Fibroblast of pulmonary artery (primary cell): ENCODE data around the gene RPS16.

Experiments
- DNase-seq: peaks from one replicate; pipeline ENCODE4 v3.0.0-alpha.2; 2010; ENCODE audit warnings: low read depth
- H3K4me3 ChIP-seq: replicated peaks from 2 replicates; pipeline ENCODE4 v1.5.1; 2011; ENCODE audit warnings: low read depth, mild to moderate bottlenecking, control low read depth, low read length, moderate library complexity
- TF ChIP-seq, protein P1 (sequence below): IDR thresholded peaks from 2 replicates; pipeline ENCODE4 v1.5.1; 2011; ENCODE audit warnings: mild to moderate bottlenecking, control low read depth, low read length, inconsistent platforms; ENCODE audit errors: missing control alignments

RPS16 gene

DNA sequence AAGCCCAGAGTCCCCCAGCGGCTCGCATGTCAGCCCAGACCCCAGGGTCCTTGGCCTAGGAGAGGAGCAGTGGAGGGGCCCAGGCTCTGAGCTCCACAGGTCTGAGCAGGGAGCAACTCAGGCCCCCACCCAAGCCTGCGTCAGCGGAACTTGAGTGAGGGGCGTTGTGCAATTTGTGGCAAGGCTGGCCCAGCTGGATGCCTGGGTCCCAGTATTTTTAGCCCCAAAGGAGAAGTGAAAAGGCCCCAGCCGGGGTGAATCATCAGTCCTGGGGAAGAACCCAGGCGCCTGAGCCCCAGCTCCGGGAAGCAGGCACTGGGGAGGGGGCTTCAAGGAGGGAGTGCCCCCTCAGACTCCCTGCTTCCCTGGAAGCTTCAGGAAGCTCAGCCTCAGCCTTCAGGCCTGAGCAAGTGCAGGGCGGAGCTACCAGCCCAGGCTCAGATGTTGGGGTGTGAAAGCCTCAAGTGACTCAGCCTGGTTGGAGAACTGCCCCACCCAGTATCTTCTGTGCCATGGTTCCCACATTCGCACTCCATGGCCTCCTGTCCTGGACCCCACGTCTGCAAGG, 37.4 kb downstream of the RPS16 start:
- peak; percentile 64 for DNase-seq
- TF ChIP-seq, protein P1, sequence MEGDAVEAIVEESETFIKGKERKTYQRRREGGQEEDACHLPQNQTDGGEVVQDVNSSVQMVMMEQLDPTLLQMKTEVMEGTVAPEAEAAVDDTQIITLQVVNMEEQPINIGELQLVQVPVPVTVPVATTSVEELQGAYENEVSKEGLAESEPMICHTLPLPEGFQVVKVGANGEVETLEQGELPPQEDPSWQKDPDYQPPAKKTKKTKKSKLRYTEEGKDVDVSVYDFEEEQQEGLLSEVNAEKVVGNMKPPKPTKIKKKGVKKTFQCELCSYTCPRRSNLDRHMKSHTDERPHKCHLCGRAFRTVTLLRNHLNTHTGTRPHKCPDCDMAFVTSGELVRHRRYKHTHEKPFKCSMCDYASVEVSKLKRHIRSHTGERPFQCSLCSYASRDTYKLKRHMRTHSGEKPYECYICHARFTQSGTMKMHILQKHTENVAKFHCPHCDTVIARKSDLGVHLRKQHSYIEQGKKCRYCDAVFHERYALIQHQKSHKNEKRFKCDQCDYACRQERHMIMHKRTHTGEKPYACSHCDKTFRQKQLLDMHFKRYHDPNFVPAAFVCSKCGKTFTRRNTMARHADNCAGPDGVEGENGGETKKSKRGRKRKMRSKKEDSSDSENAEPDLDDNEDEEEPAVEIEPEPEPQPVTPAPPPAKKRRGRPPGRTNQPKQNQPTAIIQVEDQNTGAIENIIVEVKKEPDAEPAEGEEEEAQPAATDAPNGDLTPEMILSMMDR = no peak
- H3K4me3 ChIP-seq = no peak overlapping the region

DNA sequence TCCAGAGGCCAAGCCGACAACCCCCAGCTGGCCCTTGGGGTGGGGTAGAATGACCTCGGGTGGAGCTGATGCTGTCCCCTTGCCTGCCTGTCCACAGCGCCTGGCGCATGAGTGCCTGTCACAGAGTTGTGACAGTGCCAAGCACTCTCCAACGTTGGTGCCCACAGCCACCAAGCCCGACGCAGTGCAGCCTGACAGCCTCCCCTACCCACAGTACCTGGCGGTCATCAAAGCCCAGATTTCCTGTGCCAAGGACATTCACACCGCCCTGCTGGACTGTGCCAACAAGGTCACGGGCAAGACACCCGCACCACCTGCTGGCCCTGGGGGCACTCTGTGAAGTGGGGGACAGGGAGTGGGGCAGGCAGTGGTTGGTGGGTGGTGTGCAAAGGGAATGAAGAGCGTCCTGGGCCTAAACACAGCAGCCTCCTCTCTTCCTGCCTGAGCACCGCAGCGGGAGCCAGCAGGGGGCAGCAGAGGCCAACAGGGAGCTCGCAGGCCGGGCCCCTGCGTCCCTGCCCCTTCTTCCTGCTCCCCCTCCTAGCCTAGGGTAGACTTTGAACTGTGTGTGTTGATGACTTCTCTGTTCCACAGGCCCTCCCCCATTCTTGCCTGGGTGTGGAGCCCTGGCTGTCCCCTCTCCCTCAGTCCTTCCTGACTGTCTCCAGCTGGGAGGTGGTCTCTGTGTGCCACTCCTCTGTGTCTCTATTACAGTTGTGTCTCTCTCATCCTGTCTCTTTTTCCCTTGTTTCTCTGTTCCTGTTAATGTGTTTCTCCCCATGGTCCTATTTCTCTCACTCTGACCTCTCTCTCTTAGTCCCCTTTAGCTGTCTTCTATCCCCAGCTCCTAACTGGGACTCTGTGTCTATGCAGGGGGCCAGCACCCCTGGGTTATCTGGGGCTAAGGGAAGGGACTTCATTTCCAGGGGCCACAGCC, 38.1 kb downstream of the RPS16 start:
- peak; percentile 87 for DNase-seq
- TF ChIP-seq, protein P1 = peak; percentile 94
- H3K4me3 ChIP-seq = no peak overlapping the region

DNA sequence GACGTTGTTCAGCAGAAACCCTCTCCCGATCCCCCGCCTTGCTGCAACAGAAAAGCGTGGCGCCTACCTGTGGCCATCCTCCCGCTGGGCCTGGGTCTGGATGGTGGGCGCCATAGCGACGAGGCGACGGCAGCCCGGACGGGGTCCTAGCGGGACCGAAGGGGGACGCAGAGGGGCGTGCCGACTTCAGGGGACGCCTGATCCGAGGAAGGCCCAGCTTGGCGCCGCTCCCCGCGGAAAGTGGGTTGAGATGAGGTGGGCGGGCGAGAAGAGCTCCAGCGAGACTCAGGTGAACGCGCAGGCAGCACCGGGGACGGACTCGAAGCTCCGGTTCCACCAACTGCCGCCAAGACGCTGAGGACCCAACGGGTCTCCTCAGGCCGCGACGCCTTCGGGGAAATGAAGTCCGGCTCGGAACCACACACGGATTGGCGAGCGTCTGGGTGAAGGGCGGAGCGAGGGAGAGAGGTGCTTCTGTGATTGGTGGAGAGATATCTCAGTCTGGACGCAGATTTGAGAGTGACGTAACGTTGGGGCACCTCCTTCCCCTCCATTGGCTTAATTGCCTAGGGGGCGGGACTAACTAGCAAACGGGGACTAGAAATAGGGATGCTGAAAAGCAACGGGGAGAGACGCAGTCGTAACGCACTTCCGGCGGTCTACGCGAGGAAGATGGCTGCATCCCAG, 44.9 kb downstream of the RPS16 start, which contains the start of the genes MED29 and PAF1:
Gene MED29 (plus strand): TSS at position 628 of the 687 bp plus-strand sequence. CDS start 45 bp downstream, at position 673.
Gene PAF1 (minus strand): TSS at position 356 of the 687 bp plus-strand sequence. CDS start 242 bp downstream, at position 114.
- H3K4me3 ChIP-seq = peak within 1 kb of the TSS; percentile 99
- DNase-seq = peak; percentile 100
- TF ChIP-seq, protein P1 = no peak

DNA sequence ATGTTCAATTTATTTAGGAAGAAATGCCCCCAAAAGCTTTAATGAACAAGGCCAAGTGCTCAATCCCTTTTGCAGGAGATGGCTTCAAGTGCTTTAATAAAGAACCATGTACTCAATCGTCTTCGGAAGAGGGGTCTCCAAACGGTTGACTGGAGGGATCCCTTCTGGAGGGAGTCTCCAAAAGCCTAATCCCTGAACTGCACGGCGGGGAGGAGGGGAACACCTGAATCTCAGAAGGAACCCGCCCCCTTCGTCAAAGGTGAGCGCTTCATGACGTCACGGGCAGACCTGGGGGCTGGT, 45.3 kb downstream of the RPS16 start:
- no peak for DNase-seq
- TF ChIP-seq, protein P1 = no peak
- peak overlapping the region; percentile 99 for H3K4me3 ChIP-seq

DNA sequence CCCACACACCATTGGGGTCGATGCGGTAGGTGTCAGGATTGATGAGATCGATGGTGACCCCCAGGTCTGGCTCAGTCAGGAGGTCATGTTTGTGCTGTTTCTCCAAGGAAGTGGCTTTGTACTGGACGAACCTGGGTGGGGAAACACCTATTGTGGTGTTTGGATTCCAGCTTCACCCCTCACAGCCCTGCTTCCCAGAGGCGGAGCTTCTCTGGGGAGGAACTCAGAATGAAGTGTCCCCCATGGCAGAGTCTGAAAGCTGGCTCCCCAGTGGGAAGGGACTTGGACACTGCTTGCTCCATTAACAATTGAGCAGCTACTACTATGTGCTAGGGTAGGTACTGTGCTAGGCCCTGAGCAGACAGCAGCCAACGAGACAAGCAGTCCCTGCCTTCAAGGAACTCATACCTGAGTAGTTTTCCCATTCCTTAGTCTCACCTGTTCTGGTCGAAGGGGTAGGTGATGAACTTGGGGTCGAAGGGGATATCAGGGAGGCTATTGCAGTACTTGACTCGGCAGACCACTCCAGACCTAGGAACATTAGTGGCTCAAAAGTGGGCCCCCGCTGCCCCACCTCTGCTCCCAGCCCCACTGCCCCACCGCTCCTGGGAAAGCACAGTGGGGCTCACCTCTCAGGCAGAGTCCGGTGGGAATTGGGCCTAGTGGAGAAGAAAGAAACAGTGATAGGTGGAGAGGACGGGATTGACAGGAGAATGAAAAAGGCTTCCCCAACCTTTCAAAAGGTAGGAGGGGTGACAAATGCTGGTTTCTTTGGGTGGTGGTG, 45.9 kb downstream of the RPS16 start:
- DNase-seq = no peak
- peak overlapping the region; percentile 99 for H3K4me3 ChIP-seq
- TF ChIP-seq, protein P1 = no peak

DNA sequence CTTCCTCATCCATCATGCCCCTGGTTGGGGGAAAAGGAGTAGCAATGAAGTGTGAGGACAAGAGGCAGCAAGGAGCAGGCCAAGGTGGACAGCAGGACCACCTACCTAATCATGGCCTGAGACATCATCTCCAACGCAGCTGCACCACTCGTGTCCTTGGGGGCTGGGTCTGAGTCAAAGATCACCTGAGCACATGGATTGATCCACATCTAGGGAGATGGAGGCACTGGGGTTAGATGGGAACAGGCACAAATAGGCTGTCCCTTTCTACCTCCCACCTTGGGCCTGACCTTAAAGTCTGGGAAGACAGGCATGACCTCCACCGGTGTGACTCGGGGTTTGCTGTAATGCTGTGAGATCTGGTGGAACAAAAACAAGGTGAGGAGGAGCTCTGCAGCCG, 47.1 kb downstream of the RPS16 start:
- TF ChIP-seq, protein P1 = no peak

More for the DNA sequence above, 47.1 kb downstream of the RPS16 start:
- no peak for DNase-seq
- no peak overlapping the region for H3K4me3 ChIP-seq
